ENCODE results near the gene PDGFB.

PDGFB gene

GRCh38 chr22:39276440-39277141 is 31.8 kb upstream of the PDGFB start:
- no peak for DNase-seq (ENCODE audit: low spot score)

- no peak for DNase-seq (ENCODE audit: low spot score)
Measured at GRCh38 chr22:39275814-39276439, 31.1 kb upstream of the PDGFB start.

GRCh38 chr22:39273950-39274887 is 29.4 kb upstream of the PDGFB start:
- no peak for DNase-seq (ENCODE audit: low spot score)

GRCh38 chr22:39270792-39271191 is 26.0 kb upstream of the PDGFB start:
- no peak for DNase-seq (ENCODE audit: low spot score)

- DNase-seq (ENCODE audit: low spot score): no peak
Measured at GRCh38 chr22:39270280-39270679, 25.5 kb upstream of the PDGFB start.

GRCh38 chr22:39269095-39269790 is 24.5 kb upstream of the PDGFB start:
- no peak for DNase-seq (ENCODE audit: low spot score)

GRCh38 chr22:39268645-39269044 is 23.9 kb upstream of the PDGFB start:
- no peak for DNase-seq (ENCODE audit: low spot score)

GRCh38 chr22:39267974-39268373 is 23.2 kb upstream of the PDGFB start:
- DNase-seq (ENCODE audit: low spot score): no peak

GRCh38 chr22:39266398-39267030 is 21.7 kb upstream of the PDGFB start:
- no peak for DNase-seq (ENCODE audit: low spot score)

- no peak for DNase-seq (ENCODE audit: low spot score)
Measured at GRCh38 chr22:39265143-39265886, 20.5 kb upstream of the PDGFB start.

- no peak for DNase-seq (ENCODE audit: low spot score)
Measured at GRCh38 chr22:39264349-39265038, 19.7 kb upstream of the PDGFB start.

- no peak for DNase-seq (ENCODE audit: low spot score)
Measured at GRCh38 chr22:39263626-39264348, 19.0 kb upstream of the PDGFB start.

- DNase-seq (ENCODE audit: low spot score): no peak
Measured at GRCh38 chr22:39259666-39260065, 14.9 kb upstream of the PDGFB start.

- DNase-seq (ENCODE audit: low spot score): no peak
Measured at GRCh38 chr22:39257901-39258475, 13.2 kb upstream of the PDGFB start.

GRCh38 chr22:39256979-39257378 is 12.2 kb upstream of the PDGFB start:
- no peak for DNase-seq (ENCODE audit: low spot score)

GRCh38 chr22:39256186-39256552 is 11.4 kb upstream of the PDGFB start:
- no peak for DNase-seq (ENCODE audit: low spot score)

GRCh38 chr22:39255449-39256185 is 10.8 kb upstream of the PDGFB start:
- DNase-seq (ENCODE audit: low spot score): no peak

- DNase-seq (ENCODE audit: low spot score): no peak
Measured at GRCh38 chr22:39254789-39255298, 10.1 kb upstream of the PDGFB start.

All from left forelimb (tissue), 1 donor.